Transverse colon (tissue), 4 donors: ENCODE results near the gene TAOK3. TPM values are rescaled to one million over a fixed set of nuclear protein-coding genes. Genes with fewer than 3 reads are reported as not detected.

ENCODE experiments used
- DNase-seq: peaks from one replicate; pipeline ENCODE4 v3.0.0-alpha.2; 2019
- H3K27ac ChIP-seq, 4 donors: fragments of 200-600 bp; sonication (generic); 2 replicates each; pipeline ENCODE4 v1.5.1; 2016 to 2018; ENCODE audit warnings: inconsistent platforms in 4 of 4
- H3K27me3 ChIP-seq: fragments of 200-600 bp; sonication (generic); 2 replicates; pipeline ENCODE4 v1.5.1; 2017; ENCODE audit warnings: inconsistent platforms
- H3K36me3 ChIP-seq, 4 donors: fragments of 200-600 bp; sonication (generic); 2 replicates each; pipeline ENCODE4 v1.5.1; 2017 to 2019; ENCODE audit warnings: inconsistent platforms in 4 of 4
- H3K4me1 ChIP-seq, 4 donors: fragments of 200-600 bp; sonication (generic); 2 replicates each; pipeline ENCODE4 v1.5.1; 2017 to 2020; ENCODE audit warnings: inconsistent platforms in 4 of 4
- H3K4me3 ChIP-seq, 4 donors: fragments of 200-600 bp; sonication (generic); 1 replicate in 1 of 4; 2 replicates in 3 of 4; pipeline versions ENCODE4 v1.5.1 to v1.6.1; 2017 to 2019; ENCODE audit warnings: inconsistent platforms in 4 of 4
- H3K9me3 ChIP-seq, 2 donors: fragments of 200-600 bp; sonication (generic); 2 replicates each; pipeline ENCODE4 v1.5.1; 2017 to 2019; ENCODE audit warnings: inconsistent platforms in 2 of 2
- EP300 ChIP-seq: sonication (generic); formaldehyde crosslinking; IDR thresholded peaks from one replicate; pipeline ENCODE4 v1.6.1; 2017; ENCODE audit warnings: antibody characterized with exemption, low read depth
- POLR2A ChIP-seq: fragments of 450-650 bp; IDR thresholded peaks from one replicate; pipeline ENCODE4 v1.6.1; 2016; ENCODE audit warnings: antibody characterized with exemption, mild to moderate bottlenecking, moderate library complexity
- POLR2AphosphoS5 ChIP-seq, 3 donors: sonication (generic); formaldehyde crosslinking; IDR thresholded peaks; one replicate each; pipeline ENCODE4 v1.6.1; 2016; ENCODE audit warnings: antibody characterized with exemption in 3 of 3
- WGBS, 2 donors: methylation state at CpG; one replicate each; pipeline ENCODE4 v1.1.5; 2018; ENCODE audit warnings: low coverage in 1 of 2; 5-methylcytosine and 5-hydroxymethylcytosine counted together
- in situ Hi-C, 4 donors: fragments of 200-750 bp; cut with MboI; loops; one replicate each; pipeline versions ENCODE4 v1.15.0 to v1.15.1; 2017; ENCODE audit warnings: low sequenced_read_pairs in 3 of 4, low pct_ligation_motif_present in 1 of 4, low pct_unique_long_range_greater_than_20kb in 1 of 4
- intact Hi-C: fragments of 100-400 bp; cut with DNase I; formaldehyde crosslinking; loops from one replicate; pipeline ENCODE4 v1.15.1; 2023; ENCODE audit warnings: low total_unique reads
- total RNA-seq, 4 donors: library from RNA; depleted of rRNA; stranded (reverse); fragments of >200 nt; gene quantifications; one replicate each; pipeline ENCODE4 v1.1.0, GENCODE V29; 2016
- TF ChIP-seq, protein P1 (sequence below), 5 experiments: fragments of 200-600 bp in 3 of 5; fragments of 450-650 bp in 2 of 5; sonication (generic) in 3 of 5; IDR thresholded peaks; 1 replicate in 2 of 5; 2 replicates in 3 of 5; pipeline ENCODE4 v1.5.1; 2016 to 2017; ENCODE audit warnings: antibody characterized with exemption in 5 of 5, inconsistent platforms in 3 of 5, mild to moderate bottlenecking in 2 of 5, moderate library complexity in 1 of 5

Gene TAOK3
- total RNA-seq, 4 donors from 2014 or later: 40.4 to 93.2 (median 79.2) TPM

DNA sequence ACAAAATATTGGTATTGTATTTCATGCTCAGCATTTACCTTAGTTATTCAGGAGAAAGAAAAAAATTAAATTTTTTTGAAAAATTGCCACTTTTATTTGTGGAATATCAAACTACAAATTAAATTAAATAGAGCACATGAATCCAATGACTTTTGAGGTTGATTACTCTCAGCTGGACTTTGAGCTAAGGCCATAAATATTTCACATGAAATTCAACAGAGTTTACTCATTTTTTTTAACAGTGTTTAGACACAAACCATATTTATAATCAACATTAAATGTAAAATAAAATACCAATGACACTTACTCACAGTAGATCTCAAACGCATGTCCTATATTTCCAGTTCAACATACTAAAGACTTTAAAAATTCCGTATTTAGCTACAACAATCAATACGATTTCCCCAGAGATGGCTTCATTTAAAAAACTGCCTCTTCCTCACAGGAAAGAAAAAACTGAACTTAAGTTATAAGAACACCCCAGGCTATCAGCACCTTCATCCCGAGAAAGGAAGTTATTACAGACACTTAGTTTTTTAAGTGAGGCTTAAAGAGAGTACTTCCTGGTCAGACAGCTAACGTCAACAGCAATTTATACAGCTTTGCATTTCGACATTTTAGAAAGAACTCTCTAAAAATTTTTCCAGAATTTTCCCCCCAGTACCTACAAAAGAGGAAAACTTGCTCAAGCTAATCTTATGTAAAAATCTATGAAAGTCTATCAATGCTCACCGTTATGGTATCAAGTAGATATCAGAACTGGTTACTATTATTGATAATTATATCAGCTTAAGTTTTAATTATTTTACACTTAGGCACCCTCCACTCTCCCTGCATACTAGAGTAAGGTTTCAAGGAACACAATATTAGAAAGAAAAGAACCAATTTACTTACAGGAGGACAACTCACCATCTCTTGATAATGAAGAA is 13.8 kb downstream of the TAOK3 start:
- no peaks in the 10 kb centered on the region for H3K36me3 ChIP-seq
- H3K4me3 ChIP-seq: peak overlapping the region in 3 of 4 donors; percentile 14 to 43 (median 16)
- H3K4me1 ChIP-seq: peaks cover 19 to 39% (median 29%) of the 10 kb centered on the region in 4 donors
- H3K27me3 ChIP-seq: no peaks in the 10 kb centered on the region
- WGBS, 2 donors: 18 to 22% methylated on average over 7 of the region's 7 CpGs
- intact Hi-C loops (no loop called here), in situ Hi-C loops (loop anchor here in 1 of 4 donors (25.0 kb wide), 1 partner anchor 172 kb away; no protein-coding TSS in a partner anchor)
- H3K27ac ChIP-seq: peak overlapping the region; percentile 71 to 81 (median 76)
- no peaks in the 10 kb centered on the region for H3K9me3 ChIP-seq
- TF ChIP-seq EP300: no peak
- no peak for TF ChIP-seq POLR2A
- TF ChIP-seq POLR2AphosphoS5 (IDR thresholded peaks at IDR 0.05): no peak
- TF ChIP-seq, protein P1, sequence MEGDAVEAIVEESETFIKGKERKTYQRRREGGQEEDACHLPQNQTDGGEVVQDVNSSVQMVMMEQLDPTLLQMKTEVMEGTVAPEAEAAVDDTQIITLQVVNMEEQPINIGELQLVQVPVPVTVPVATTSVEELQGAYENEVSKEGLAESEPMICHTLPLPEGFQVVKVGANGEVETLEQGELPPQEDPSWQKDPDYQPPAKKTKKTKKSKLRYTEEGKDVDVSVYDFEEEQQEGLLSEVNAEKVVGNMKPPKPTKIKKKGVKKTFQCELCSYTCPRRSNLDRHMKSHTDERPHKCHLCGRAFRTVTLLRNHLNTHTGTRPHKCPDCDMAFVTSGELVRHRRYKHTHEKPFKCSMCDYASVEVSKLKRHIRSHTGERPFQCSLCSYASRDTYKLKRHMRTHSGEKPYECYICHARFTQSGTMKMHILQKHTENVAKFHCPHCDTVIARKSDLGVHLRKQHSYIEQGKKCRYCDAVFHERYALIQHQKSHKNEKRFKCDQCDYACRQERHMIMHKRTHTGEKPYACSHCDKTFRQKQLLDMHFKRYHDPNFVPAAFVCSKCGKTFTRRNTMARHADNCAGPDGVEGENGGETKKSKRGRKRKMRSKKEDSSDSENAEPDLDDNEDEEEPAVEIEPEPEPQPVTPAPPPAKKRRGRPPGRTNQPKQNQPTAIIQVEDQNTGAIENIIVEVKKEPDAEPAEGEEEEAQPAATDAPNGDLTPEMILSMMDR (IDR thresholded peaks at IDR 0.05): no peak
- DNase-seq: no peak

DNA sequence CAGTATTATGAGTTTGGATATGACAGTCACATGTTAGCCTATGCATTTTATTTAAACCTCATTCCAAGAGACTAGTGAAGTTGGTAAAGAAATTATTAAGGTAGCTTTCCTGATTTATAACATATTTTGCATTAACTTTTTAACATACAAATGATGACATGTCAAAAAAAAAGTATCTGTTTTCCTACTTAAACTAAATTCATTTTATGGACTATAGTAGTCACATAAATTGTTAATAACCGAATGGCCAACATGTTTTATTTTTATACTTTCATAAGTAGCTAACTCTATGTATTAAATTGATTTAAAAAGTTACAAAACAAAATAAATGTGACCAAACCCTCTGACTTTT is 14.7 kb downstream of the TAOK3 start:
- Histone ChIP-seq H3K9me3 (no peaks in the 10 kb centered on the region), H3K36me3 (no peaks in the 10 kb centered on the region), H3K27me3 (no peaks in the 10 kb centered on the region), H3K4me3 (peak overlapping the region in 1 of 4 donors; percentile 43), H3K27ac (peak overlapping the region; percentile 60 to 81 (median 74)), H3K4me1 (peaks cover 19 to 39% (median 29%) of the 10 kb centered on the region in 4 donors)
- no peak for TF ChIP-seq EP300
- TF ChIP-seq, protein P1 (IDR thresholded peaks at IDR 0.05): no peak
- no peak for TF ChIP-seq POLR2AphosphoS5 (IDR thresholded peaks at IDR 0.05)
- no peak for TF ChIP-seq POLR2A
- intact Hi-C loops: no loop called here
- DNase-seq: no peak
- in situ Hi-C loops: loop anchor here in 1 of 4 donors (25.0 kb wide), 1 partner anchor 171 kb away; no protein-coding TSS in a partner anchor
- 62 to 79% methylated on average over 1 of the region's 1 CpG for WGBS, 2 donors

DNA sequence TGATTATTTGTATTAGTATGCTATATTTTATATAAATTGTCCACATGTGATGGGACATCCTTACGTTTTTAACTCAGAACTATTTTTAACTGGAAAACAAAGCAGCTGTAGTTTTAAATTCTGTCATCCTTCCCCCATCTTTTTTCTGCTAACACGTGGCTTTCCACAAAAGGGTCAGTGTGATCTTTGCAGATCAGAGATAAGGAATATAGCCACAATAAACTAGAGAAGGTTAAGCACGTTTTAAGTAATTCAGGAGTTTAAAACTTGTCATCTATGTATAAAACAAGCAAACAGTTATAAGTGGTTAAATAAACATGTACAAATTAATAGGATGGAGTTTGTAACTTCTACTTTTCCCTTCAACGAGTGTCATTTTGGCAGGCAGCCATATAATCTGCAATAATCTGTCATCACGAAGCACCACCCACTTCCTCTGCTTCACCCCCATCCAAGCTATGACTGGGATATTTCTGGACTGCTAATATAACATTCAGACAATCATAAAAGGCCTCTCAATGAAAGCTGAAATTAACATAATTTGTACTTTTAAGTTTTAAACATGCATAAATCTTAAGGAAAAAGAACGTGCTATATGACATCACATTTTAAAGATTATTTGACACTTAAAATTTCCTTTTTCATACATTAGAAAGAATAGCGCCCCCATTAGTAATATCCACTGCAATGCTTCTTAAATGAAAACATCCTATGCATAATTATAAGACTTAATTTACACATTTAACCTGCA is 15.3 kb downstream of the TAOK3 start:
- WGBS, 2 donors: 8 to 11% methylated on average over 7 of the region's 7 CpGs
- in situ Hi-C loops (loop anchor here in 1 of 4 donors (25.0 kb wide), 1 partner anchor 170 kb away; no protein-coding TSS in a partner anchor), intact Hi-C loops (no loop called here)
- Histone ChIP-seq H3K9me3 (no peaks in the 10 kb centered on the region), H3K4me1 (peaks cover 19 to 39% (median 29%) of the 10 kb centered on the region in 4 donors), H3K4me3 (no peak overlapping the region), H3K36me3 (no peaks in the 10 kb centered on the region), H3K27ac (peak overlapping the region; percentile 47 to 81 (median 66)), H3K27me3 (no peaks in the 10 kb centered on the region)
- DNase-seq: peak; percentile 52
- TF ChIP-seq POLR2AphosphoS5 (IDR thresholded peaks at IDR 0.05) (no peak), EP300 (no peak), POLR2A (no peak)
- TF ChIP-seq, protein P1 (IDR thresholded peaks at IDR 0.05): no peak

DNA sequence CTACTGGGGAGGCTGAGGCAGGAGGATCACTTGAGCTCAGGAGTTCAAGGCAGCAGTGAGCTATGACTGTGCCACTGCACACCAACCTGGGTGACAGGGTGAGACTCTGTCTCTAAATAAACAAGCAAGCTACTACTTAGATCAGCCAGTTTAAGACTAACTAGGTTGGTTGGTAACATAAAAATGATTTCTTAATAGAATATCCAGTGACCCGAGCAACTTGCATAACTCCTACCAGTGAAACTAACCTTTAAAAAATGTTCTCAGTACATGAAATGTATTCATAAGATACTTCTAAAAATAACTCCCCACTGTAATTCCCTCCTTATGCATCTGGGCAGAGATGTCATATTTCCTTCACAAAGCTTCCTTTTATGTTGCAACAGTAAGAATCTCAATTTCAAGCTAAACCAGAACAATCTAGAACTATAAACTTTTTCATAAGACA is 15.9 kb downstream of the TAOK3 start:
- Histone ChIP-seq H3K36me3 (no peaks in the 10 kb centered on the region), H3K27me3 (no peaks in the 10 kb centered on the region), H3K4me1 (peaks cover 19 to 39% (median 29%) of the 10 kb centered on the region in 4 donors), H3K4me3 (no peak overlapping the region), H3K9me3 (no peaks in the 10 kb centered on the region), H3K27ac (peak overlapping the region; percentile 47 to 81 (median 66))
- no peak for DNase-seq
- 11 to 30% methylated on average over 1 of the region's 1 CpG for WGBS, 2 donors
- in situ Hi-C loops (loop anchor here in 1 of 4 donors (25.0 kb wide), 1 partner anchor 170 kb away; no protein-coding TSS in a partner anchor), intact Hi-C loops (no loop called here)
- TF ChIP-seq EP300: no peak
- TF ChIP-seq POLR2A: no peak
- no peak for TF ChIP-seq POLR2AphosphoS5 (IDR thresholded peaks at IDR 0.05)
- TF ChIP-seq, protein P1 (IDR thresholded peaks at IDR 0.05): no peak
